Psoas muscle (tissue), 8 donors: Measurements from ENCODE around the gene CYTH4. TPM values are rescaled to one million over a fixed set of nuclear protein-coding genes. Genes with fewer than 3 reads are reported as not detected.
A peak's percentile ranks its signal among the peaks of the same experiment; 100 is the strongest.

Experiments used
- ATAC-seq, 4 donors: fragments of 200-7000 bp; cut with Tn5 transposase; one replicate each; pipeline ENCODE4 v1.9.1; 2020; ENCODE audit warnings: moderate library complexity in 3 of 4, mild to moderate bottlenecking in 2 of 4
- DNase-seq, 2 donors: peaks; one replicate each; pipeline ENCODE4 v3.0.0-alpha.2; 2020
- H3K27ac ChIP-seq: fragments of 200-600 bp; one replicate; pipeline ENCODE4 v1.8.0; 2022
- H3K27me3 ChIP-seq, 3 donors: fragments of 200-600 bp in 1 of 3; one replicate each; pipeline versions ENCODE4 v1.6.1 to v1.8.0; 2013 to 2022; ENCODE audit warnings: low read length in 2 of 3, mild to moderate bottlenecking in 2 of 3, moderate library complexity in 1 of 3; ENCODE audit not compliant: insufficient read depth in 3 of 3
- H3K36me3 ChIP-seq, 2 donors: fragments of 200-600 bp in 1 of 2; one replicate each; pipeline versions ENCODE4 v1.6.1 to v1.8.0; 2013 to 2022; ENCODE audit warnings: low read depth in 1 of 2, mild to moderate bottlenecking in 1 of 2, moderate library complexity in 1 of 2; ENCODE audit not compliant: insufficient read depth in 1 of 2
- H3K4me1 ChIP-seq: fragments of 200-600 bp; one replicate; pipeline ENCODE4 v1.8.0; 2022
- H3K4me3 ChIP-seq: fragments of 200-600 bp; one replicate; pipeline ENCODE4 v1.8.0; 2022; ENCODE audit warnings: mild to moderate bottlenecking
- H3K9me3 ChIP-seq: fragments of 200-600 bp; one replicate; pipeline ENCODE4 v1.8.0; 2022
- CTCF ChIP-seq: fragments of 200-600 bp; IDR thresholded peaks from one replicate; pipeline ENCODE4 v1.8.0; 2022; ENCODE audit warnings: antibody characterized with exemption
- WGBS, 3 donors: extraction: QIAGEN DNeasy Blood & Tissue Kit; methylation state at CpG; one replicate each; pipeline versions ENCODE4 v1.1.6 to v1.1.7; 2013; 5-methylcytosine and 5-hydroxymethylcytosine counted together
- intact Hi-C, 2 donors: fragments of 100-400 bp; cut with DNase I; formaldehyde crosslinking; loops; one replicate each; pipeline versions ENCODE4 v1.11.0 to v1.14.2; 2022
- polyA plus RNA-seq, 3 donors: library from polyadenylated mRNA; stranded (reverse); fragments of 200-250 nt; gene quantifications; one replicate each; pipeline ENCODE4 v1.2.3, GENCODE V29; 2013
- total RNA-seq, 4 donors: library from RNA; stranded (reverse); fragmentation: NEBNext Ultra II Directional in 2 of 4; extraction: Animal tissue kit (Norgen Biotek cat#: 25700) in 2 of 4; gene quantifications; one replicate each; pipeline versions ENCODE4 v1.2.1 to v1.2.4, GENCODE V29; 2021 to 2023
- donor health status: healthy with polysubstance abuse.
- donor health status: DM: no; HTN: no; CAD: no; lungs with moderate emphysema.
- donor health status: Bipolar disorder and iron deficiency.
- donor health status: healthy.
- donor health status: DM: yes; HTN: yes; CAD: no.
- donor health status: DM: no; HTN: no; CAD: no.
- donor health status: DM: no; HTN: no; CAD: no.
- donor health status: DM: yes; HTN: yes; CAD: no.

CYTH4 gene
- total and polyA plus RNA-seq, 7 donors = 0.63 to 8.5 (median 3.0) TPM

- 15 to 21% (median 17%) methylated on average over 20 to 23 of the region's 23 CpGs for WGBS, 3 donors
- no peaks in the 10 kb centered on the region for H3K4me1 ChIP-seq
- ATAC-seq = peak in 3 of 4 donors; percentile 27 to 50 (median 28)
- no peaks in the 10 kb centered on the region for H3K9me3 ChIP-seq
- peaks cover 0 to 46% (median 17%) of the 10 kb centered on the region in 3 donors for H3K27me3 ChIP-seq
- H3K36me3 ChIP-seq = no peaks in the 10 kb centered on the region
- no peak within 1 kb of the TSS for H3K27ac ChIP-seq
- intact Hi-C loops = no loop called here
- H3K4me3 ChIP-seq = peak within 1 kb of the TSS; percentile 45
- DNase-seq = peak; percentile 60 to 80
- no peak for TF ChIP-seq CTCF
Observed at GRCh38 chr22:37244114-37244921, 38.0 kb upstream of the CYTH4 start, which contains the start of gene RAC2. TSS of gene RAC2 (minus strand) at chr22:37244269. CDS start at chr22:37244148, 121 bp downstream.

GRCh38 chr22:37244922-37245722, 37.2 kb upstream of the CYTH4 start:
- no peaks in the 10 kb centered on the region for H3K9me3 ChIP-seq
- H3K4me3 ChIP-seq = no peak overlapping the region
- no peaks in the 10 kb centered on the region for H3K4me1 ChIP-seq
- no peak overlapping the region for H3K27ac ChIP-seq
- 54 to 61% (median 56%) methylated on average over 20 to 22 of the region's 22 CpGs for WGBS, 3 donors
- intact Hi-C loops = no loop called here
- ATAC-seq (no peak), DNase-seq (no peak)
- H3K36me3 ChIP-seq = no peaks in the 10 kb centered on the region
- H3K27me3 ChIP-seq = peaks cover 0 to 47% (median 15%) of the 10 kb centered on the region in 3 donors
- TF ChIP-seq CTCF = no peak

- no peak overlapping the region for H3K4me3 ChIP-seq
- peaks cover 0 to 51% (median 15%) of the 10 kb centered on the region in 3 donors for H3K27me3 ChIP-seq
- H3K4me1 ChIP-seq = no peaks in the 10 kb centered on the region
- intact Hi-C loops = loop anchor here in 1 of 2 donors (2.0 kb wide), 1 partner anchor 29 kb away; no protein-coding TSS in a partner anchor
- no peaks in the 10 kb centered on the region for H3K9me3 ChIP-seq
- no peak for TF ChIP-seq CTCF
- DNase-seq (no peak), ATAC-seq (no peak)
- no peaks in the 10 kb centered on the region for H3K36me3 ChIP-seq
- 48 to 57% (median 51%) methylated on average over 6 of the region's 6 CpGs for WGBS, 3 donors
- H3K27ac ChIP-seq = no peak overlapping the region
Observed at GRCh38 chr22:37245740-37246139, 36.6 kb upstream of the CYTH4 start.

- intact Hi-C loops = no loop called here
- Histone ChIP-seq H3K36me3 (no peaks in the 10 kb centered on the region), H3K27me3 (peaks cover 0 to 43% (median 12%) of the 10 kb centered on the region in 3 donors), H3K27ac (no peak overlapping the region), H3K9me3 (no peaks in the 10 kb centered on the region), H3K4me1 (no peaks in the 10 kb centered on the region), H3K4me3 (no peak overlapping the region)
- ATAC-seq (no peak), DNase-seq (no peak)
- no peak for TF ChIP-seq CTCF
- 47 to 54% (median 48%) methylated on average over 6 of the region's 6 CpGs for WGBS, 3 donors
Observed at GRCh38 chr22:37248251-37248650, 34.1 kb upstream of the CYTH4 start.
